Renal cortical epithelial cell (primary cell): ENCODE results near the gene PLEKHG3. TPM values are rescaled to one million over a fixed set of nuclear protein-coding genes. Genes with fewer than 3 reads are reported as not detected.
"Not testable (repeated sequence)": the region's sequence is repeated elsewhere in the genome, so short reads cannot be mapped to it uniquely, and the experiment has no call there.

Experiments used
- DNase-seq: peaks from one replicate; pipeline ENCODE4 v3.0.0-alpha.2; 2011; ENCODE audit warnings: low read depth
- total RNA-seq: library from RNA; depleted of rRNA; stranded (reverse); fragments of >200 nt; gene quantifications from 2 replicates; pipeline ENCODE4 v1.2.3, GENCODE V29; 2014

PLEKHG3 gene
- total RNA-seq, 1 donor from 2014 or later = 119 TPM

DNA sequence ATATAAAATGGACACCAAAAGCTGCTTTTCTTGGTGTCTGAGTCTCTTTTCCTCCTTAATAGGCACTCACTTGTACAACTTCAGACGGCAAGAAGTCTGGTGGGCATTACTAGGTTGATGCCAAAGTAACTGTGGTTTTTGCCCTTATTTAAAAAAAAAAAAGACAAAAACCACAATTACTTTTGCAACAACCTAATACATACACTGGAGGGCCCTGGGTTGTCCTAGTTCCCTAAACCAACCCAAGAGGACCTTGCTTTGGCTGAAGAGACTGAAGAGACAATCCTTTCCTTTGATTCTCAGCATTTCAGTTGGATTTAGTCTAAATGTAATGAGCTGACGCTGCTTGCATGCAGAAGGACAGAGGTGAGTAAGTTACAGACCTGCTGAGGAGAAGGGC is 16.2 kb upstream of the PLEKHG3 start:
- no peak for DNase-seq

DNA sequence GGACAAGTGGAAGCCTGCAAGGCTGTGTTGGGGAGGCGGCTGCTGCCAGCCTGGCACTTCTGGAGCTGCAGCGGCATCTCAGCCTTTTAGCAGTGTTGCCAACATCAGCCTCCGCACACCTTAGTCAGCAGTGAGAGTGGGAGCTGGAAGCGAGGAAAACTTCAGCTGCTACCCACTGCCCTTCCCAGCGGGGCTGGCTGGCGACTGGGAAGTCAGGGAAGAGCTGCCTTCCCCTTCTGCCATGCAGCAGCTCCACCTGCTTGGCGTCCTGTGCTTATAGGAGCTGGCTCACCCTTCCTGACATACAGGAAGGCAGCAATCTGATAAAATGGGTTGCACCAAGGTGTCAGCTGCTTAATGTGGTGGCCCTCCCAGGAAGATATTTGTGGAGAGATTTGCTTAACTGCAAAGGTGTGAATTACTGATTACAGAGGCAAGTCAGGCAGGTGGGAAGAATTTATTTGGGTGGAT is 15.4 kb upstream of the PLEKHG3 start:
- no peak for DNase-seq

DNA sequence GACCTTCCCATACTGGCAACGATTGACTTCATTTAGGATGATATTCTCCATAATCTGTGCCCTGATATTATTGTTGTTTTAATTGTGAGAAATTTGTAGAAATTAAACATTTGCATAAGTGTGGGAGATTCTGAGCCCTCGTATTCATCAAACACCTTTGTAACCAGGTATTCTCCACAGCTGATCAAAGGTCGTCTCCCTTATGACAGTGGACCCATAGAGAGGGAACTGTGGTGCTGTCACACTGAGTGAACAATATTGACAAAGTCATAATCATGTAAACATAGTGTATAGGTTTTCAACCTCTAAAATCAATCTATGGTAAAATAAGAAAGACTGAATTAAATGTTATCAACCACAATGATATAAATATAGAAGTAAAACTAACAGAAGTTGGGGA is 14.9 kb upstream of the PLEKHG3 start:
- DNase-seq = no peak

DNA sequence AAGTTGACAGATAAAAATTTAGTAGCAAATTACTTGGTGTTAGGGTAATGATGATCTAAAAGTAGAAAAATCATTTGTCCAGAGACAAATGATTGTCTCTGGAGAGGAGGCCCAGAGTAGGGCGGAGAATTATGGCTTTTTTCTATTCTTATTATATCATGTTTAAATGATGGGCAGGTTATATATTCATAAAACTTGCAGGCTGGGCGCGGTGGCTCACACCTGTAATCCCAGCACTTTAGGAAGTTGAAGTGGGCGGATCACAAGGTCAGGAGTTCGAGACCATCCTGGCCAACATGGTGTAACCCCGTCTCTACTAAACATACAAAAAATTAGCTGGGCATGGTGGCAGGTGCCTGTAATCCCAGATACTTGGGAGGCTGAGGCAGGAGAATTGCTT is 13.6 kb upstream of the PLEKHG3 start:
- DNase-seq = not testable (repeated sequence)

DNA sequence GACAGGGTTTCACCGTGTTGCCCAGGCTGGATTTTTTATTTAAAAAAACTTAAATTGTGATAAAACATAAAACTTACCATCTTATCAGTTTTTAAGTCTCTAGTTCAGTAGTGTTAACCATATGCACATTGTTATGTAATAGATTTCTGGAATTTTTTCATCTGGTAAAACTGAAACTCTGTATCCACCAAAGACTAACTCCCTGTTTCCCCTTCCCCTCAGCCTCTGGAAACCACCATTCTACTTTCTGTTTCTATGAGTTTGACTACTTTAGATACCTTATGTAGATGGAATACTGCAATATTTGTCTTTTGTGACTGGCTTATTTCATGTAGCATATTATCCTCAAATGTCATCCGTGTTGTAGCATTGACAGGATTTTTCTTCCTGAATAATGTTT is 12.8 kb upstream of the PLEKHG3 start:
- DNase-seq = no peak

DNA sequence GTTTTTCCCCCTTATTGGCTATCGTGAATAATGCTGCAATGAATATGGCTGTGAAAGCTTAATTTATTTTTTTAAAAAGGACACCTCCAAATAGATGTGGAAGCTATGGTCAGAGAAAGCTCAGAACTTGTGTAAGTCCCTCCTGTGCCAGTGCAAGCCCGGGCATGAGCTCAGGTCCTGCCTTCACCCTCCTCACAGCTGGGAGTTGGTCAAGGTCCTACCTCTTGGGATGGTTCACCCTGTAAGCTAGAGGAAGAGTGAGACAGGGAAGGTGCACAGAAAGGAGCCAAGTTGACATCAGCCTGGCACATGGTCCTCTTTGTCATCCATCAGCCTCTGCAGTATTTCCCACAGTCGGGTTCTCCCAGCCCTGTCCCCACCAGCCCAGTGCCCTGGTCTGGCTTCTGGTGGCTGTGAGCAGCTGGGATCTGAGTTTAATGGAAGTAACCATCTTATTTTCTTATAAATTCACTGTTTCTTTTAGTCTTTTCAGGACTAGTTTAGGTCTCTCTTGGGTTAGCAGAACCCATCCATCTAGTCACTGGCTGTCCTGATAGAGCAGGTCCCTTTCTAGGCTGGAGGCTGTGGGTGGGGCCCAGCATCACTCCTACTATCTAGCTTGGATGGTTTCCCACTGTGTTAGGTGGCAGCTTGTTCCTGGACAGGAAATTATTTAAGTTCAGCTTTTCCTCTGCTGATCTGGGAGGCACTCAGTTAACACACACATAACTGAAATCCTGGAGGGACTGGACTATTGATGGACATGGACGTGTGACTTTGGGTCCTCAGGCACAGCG is 11.8 kb upstream of the PLEKHG3 start:
- no peak for DNase-seq

DNA sequence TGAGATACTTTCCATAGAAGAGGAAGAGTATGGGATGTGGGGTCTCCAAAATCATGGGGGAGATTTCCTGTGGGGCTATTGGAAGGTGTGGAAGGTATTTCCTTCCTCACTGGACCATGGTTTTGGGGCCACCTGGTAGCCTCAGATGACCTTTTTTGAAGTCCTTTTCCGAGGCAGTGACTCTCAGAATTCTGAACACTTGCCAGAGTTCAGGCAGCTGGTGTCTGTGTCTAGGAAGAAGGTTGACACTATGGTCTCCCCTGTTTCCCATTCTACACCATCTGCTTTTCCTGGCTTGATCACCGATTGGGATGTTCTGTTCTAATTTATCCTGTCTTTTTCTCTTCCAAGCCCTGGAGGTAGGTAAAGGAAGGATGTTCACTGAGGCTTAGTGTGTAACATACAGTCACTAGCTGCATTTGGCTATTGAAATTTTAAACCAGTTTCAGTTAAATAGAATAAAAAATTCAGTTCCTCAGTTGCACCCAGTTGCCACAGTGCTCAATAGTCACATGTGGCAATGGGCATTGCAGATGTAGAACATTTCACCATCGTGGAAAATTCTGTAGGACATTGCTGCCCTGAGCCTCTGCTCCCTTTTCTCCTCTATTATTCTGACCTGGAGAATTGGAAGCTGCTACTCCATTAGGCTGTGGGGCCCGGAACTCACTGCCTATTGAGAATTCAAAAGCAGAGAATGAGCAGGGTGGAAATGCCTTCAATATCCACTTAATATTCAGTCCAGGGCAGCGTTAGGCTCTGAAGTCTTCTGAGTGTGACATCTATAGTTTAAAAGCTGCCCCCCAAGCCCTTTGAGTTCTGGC is 11.0 kb upstream of the PLEKHG3 start:
- DNase-seq = no peak

DNA sequence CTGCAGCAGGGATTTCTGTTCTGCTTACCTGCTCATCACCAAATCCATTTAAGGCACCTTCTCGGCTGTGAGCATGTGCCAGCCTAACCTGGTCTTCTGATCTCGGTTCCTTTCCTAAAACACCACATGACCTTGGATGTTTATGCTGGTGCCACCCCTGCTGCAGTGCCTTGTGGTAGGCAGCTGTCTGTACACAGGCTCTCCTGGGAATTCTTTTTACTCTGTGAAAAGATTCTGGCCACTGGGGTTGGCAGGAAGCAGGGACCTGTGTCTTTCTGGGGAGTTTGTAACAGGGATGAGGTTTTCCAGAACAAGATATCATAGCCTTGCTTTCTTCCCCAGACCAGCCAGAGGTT is 10.4 kb upstream of the PLEKHG3 start:
- no peak for DNase-seq

DNA sequence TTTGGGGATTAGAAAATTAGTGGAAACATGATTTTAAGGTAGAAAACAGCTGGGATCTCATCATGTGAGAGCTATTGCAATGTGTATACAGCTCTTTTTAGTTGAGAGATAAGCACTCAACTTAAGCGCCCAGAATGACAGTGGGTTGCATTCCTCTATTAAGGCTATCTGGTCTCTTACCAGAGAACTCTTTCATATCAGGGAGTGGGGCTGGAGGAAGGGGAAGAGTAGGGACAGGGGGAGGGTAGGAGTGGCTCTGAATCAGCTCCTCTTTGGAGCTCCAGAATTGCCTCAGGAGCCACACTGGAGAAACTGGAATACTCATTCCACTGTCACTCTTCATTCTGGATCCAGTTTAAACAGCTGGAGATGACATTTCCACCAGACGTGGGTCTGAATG is 9.2 kb upstream of the PLEKHG3 start:
- no peak for DNase-seq

DNA sequence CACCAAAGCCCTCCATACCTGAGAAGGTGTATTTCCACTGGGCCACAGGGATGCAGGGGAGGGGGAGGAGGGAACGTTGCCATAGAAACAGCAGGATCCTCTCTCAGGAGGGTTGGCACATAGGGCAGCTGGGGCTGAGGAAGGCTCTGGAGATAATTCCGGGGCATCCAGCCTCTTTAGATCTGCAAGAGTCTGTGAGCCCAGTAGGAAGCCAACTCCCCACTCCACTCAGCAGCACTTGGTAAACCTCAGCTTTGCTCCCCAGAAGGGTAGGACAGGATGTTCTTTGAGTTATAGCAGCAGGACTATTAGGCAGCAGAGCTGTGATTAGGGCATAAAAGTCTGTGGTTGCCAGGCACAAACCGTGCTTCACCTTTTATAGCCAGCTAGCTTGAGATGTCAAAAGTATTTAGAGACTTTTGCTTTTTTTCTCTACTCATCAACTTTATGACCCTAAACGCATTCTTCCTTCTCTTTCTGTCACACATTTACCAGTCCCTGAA is 7.8 kb upstream of the PLEKHG3 start:
- DNase-seq = peak; percentile 98

DNA sequence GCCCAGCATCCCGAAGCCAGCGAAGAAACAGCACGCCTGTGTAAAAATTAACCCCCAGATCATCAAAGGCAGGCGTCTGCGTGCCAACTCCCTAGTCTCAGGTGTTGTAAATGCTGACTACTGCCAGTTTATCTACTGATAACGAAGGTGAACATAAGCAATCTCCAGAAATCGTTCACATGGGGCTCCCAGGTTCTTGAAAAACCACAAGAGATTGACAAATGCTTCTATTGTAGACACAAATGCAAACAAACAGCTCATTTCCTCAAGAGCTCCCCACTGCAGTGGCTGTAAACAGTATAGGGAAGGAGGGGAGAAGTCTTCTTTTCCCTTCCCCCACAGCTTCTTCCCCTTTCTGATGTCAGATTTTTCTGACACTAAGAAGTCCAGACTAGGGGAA is 5.3 kb upstream of the PLEKHG3 start:
- DNase-seq = peak; percentile 67

DNA sequence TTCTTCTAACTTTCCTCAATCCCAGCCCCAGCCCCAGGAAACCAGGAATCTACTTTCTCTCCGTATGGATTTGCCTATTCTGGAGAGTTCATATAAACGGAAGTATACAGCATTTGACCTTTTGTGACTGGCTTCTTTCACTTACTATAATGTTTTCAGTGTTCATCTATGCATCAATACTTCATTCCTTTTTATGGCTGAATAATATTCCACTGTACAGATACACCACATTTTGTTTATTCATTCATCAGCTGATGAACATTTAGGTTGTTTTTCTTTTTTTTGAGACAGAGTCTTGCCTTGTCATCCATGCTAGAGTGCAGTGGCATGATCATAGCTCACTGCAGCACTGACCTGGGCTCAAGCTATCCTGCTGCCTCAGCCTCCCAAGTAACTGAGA is 3.9 kb upstream of the PLEKHG3 start:
- no peak for DNase-seq

DNA sequence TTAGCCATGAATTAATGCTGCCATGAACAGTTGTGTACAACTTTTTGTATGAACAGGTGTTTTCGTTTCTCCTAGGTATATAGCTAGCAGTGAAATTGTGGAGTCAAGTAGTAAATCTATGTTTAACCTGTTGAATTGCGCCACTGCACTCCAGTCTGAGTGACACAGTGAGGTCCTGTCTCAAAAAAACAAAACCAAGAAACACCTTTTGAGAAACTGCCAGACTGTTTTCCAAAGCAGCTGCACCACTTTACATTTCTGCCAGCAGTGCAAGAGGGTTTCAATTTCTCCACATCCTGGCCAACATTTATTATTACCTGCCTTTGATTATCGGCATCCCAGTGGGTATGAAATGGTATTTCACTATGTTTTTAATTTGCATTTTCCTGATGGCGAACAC is 3.3 kb upstream of the PLEKHG3 start:
- no peak for DNase-seq

DNA sequence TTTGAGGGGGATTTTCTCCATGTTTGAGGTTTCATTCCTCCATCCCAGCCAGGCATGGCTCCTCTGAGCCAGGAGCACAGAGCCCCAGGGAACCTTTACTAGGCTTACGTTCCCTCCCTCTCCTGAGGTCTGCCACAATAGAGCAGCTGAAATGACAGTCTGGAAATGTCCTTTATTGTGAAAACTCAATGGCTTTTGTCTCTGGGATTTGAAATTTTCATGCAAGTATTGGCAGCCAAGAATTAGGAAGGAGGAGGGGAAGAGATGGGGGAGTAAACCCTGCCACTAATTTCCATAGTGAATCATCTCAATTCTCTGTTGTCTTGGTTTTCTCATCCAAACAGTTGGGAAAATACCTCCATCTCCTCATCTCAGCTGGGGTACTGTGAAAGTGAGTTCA is 2.6 kb upstream of the PLEKHG3 start:
- DNase-seq = peak; percentile 52

DNA sequence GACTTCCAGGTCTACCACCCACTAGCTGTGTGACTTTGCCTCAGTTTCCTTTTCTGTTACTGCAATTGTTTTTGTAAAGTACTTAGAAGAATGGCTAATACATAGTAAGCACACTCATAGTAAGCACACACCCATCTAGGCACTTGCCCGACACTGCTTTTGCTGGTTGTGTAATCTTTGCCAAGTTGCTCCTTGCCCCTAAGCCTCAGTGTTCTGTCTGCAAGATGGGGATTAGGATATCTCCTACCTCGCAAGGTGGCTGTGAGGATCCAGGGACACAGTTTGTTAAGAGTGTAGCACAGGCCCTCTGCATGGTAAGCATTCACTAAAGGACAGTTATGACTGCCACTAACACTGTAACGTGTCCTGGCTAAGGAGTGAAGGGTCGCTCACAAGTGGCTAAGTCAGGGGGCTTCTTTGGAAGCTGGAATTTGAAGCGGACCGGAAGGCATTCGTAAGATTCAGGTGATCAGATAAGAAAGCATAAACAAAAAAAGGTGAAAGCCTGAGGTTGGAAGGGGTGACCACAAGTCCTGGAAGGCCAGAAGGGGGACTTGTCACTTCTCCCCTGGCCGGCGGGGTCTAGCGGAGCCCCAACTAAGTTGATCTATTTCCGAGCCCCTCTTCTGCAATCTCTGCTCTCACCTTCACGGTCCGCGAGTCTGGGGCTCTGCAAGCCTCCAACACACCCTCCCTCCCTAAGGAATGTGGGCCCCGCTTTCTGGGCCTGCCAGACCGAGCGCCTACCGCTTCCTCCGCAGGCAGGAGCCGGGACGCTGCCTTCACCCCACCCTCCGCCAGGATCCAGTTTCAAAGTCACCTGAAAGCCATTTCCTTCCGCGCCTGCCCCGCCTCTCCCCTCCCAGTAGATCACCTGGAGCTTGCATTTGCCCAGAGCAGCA is 1.5 kb upstream of the PLEKHG3 start:
- DNase-seq = no peak

DNA sequence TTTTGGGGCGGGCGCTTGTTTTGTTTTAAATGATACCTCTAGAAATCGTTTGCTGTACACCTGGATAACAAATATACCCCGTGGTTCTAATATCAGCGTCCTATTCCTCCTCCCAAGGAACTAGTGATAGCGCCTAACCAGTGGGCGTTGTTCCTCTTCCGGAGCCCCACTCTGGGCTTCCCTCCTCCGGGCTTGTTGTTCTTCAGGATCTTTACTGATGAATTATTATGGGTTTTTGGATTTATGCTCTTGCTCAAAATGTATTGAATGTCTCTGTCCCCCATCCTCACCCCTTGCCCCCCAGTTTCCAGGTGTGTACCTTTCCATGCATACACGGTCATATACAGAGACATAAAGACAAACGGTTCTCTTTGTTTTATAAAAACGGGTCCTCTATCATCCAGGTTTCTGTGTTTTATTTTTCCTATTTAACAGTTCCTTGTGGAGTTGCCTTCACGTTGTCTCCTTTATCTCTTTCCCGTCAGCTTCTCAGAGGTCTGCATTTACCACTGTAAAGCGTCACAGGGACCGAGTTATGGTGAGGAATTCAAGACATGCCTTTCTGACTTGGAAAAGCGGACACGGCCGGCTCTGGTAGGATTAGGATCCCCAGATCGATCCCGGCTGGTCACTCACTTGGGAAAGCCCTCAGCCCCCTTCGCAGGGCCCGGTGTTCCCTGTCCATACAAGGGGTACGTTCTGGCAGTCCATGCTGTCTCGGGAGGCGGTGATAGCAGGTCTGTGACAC is 655 bp upstream of the PLEKHG3 start:
- DNase-seq = peak; percentile 51

DNA sequence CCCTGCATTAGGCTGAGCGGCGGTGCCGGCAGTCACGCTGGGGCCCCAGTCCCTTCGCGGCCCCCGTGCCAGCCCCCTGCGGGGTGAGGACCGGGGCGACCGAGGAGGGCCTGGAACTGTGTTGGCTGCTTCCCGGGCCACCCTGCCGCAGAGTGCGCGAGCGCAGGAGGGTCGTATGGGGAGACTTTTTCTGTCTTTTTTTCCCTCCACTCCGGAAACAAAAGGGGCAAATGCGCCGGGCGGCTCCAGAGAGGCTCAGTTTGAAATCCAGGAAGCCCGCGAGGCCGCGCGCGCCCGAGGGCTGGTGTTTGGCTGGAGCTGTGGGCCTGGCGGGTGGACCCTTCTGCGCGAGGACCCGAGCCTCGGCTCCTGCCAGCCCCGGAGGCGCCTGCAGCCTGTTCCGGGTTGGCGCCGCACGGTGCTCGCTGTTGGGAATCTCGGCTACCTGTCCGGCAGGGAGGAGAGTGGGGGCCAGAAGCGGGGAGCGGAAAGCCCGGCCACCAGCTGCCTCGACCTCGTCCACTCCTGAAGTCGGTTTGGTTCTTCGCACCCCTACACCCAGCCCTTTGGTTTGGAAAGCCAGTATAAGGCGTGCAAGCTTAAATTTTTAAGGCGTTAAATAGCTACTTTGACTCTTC is 638 bp downstream of the PLEKHG3 start:
- no peak for DNase-seq

DNA sequence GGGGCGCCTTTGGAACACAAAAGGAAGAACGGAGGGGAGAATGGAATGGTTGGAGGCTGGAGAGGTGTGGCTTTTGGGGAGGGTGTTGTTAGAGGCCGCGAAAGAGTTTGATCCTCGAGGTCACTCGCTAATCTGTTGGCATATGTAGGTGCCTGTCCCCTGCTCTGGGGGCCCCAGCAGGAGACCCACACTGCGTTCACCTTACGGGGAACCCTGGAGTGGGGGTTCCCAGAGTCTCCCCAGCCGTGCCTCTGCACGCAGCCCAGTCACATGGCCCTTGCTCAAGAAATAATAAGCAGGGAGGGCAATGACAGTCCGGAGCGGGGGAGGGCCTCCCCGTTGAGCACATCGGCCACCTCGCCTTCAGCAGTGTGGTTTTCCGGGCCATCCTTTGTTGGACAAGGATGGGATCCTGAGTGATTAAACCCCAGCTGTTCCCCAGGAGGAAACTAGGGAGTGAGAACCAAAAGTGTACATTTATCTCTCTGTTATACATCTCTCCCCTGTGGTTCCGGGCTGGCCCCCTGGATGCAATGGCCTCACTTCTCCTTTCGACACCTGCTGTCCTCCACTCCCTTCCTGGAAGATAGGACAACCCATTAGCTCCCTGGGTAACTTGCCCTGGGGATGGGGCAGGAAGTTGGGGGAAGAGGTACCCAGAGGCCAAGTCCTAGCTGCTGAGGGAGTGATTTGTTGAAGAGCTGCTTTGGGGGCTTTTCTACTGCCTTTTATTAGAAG is 1.3 kb downstream of the PLEKHG3 start:
- no peak for DNase-seq

DNA sequence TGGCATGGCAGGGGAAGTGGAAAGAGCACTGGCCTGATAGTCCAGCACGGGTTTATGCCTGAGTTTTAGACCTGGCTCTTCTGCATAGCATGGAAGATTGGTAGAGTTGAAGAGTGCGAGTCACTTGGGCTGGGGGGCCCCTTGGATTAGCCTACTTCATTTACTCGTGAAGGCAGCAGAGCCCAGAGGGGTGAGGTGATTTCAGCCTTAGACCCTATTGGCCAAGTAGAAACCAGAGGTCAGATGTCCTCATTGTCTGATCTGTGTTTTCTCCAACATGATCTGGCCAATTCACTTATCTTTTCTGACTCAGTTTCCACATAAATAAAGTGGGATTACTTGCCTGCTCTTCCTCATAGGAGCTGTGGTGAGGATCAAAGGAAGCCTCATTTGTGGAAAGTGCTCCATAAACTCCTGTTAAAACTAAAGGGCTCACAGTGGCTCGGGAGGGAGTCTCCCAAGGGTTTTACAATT is 1.9 kb downstream of the PLEKHG3 start:
- no peak for DNase-seq
